SK-N-SH (cell line): Measurements from ENCODE around the gene SYNJ2. TPM values are rescaled to one million over a fixed set of nuclear protein-coding genes. Genes with fewer than 3 reads are reported as not detected.

Experiments
- CTCF ChIA-PET: fragments of 300-600, 350-600 bp; formaldehyde crosslinking; extraction: SDS; loops from one replicate; lab custom pipeline; 2021; lab: Yijun Ruan, JAX
- POLR2A ChIA-PET: fragments of 350-600 bp; sonication (Branson Sonifier 250); formaldehyde crosslinking; extraction: SDS; loops from one replicate; lab custom pipeline; 2020; ENCODE audit warnings: antibody characterized with exemption, inconsistent platforms; lab: Yijun Ruan, JAX
- DNase-seq: peaks from one replicate; pipeline ENCODE4 v3.0.0; 2012
- H2AFZ ChIP-seq: fragments of 200-600 bp; sonication (generic); 2 replicates; pipeline ENCODE4 v1.8.1; 2016; ENCODE audit warnings: antibody characterized with exemption, mild to moderate bottlenecking, low read depth
- H3F3A ChIP-seq: fragments of 200-600 bp; sonication (generic); replicated peaks from 2 replicates; pipeline ENCODE3; 2016; ENCODE audit warnings: antibody characterized with exemption, mild to moderate bottlenecking; ENCODE audit not compliant: insufficient read depth
- H3K27ac ChIP-seq, 2 experiments: fragments of 200-500 bp in 1 of 2; fragments of 200-600 bp in 1 of 2; sonication (Bioruptor generic) in 1 of 2; sonication (generic), shearing (Covaris generic) in 1 of 2; 2 replicates each; pipeline versions ENCODE4 v1.5.1 to v1.6.1; 2014 to 2016; ENCODE audit warnings: low read depth in 2 of 2, inconsistent platforms in 1 of 2, low read length in 1 of 2, mild to moderate bottlenecking in 1 of 2, mixed read lengths in 1 of 2
- H3K27me3 ChIP-seq: fragments of 200-600 bp; sonication (generic), shearing (Covaris generic); 2 replicates; pipeline ENCODE4 v1.6.1; 2016; ENCODE audit warnings: mixed run types; ENCODE audit not compliant: insufficient read depth
- H3K36me3 ChIP-seq, 2 experiments: fragments of 200-500 bp in 1 of 2; fragments of 200-600 bp in 1 of 2; sonication (Bioruptor generic) in 1 of 2; sonication (generic) in 1 of 2; replicated peaks in 1 of 2; 2 replicates each; pipeline versions ENCODE3 to v1.5.1; 2014 to 2016; ENCODE audit warnings: low read length in 1 of 2, mild to moderate bottlenecking in 1 of 2; ENCODE audit not compliant: insufficient read depth in 2 of 2, control insufficient read depth in 1 of 2
- H3K4me1 ChIP-seq, 2 experiments: fragments of 200-500 bp in 1 of 2; fragments of 200-600 bp in 1 of 2; sonication (Bioruptor generic) in 1 of 2; sonication (generic), shearing (Covaris generic) in 1 of 2; 2 replicates each; pipeline versions ENCODE4 v1.5.1 to v1.6.1; 2014 to 2016; ENCODE audit warnings: low read depth in 1 of 2, low read length in 1 of 2, mixed run types in 1 of 2; ENCODE audit not compliant: insufficient read depth in 2 of 2, control insufficient read depth in 1 of 2
- H3K4me2 ChIP-seq: fragments of 200-600 bp; sonication (generic), shearing (Covaris generic); 2 replicates; pipeline ENCODE4 v1.6.1; 2017; ENCODE audit warnings: mixed run types
- H3K4me3 ChIP-seq, 2 experiments: fragments of 200-500 bp in 1 of 2; fragments of 200-600 bp in 1 of 2; sonication (Bioruptor generic) in 1 of 2; sonication (generic), shearing (Covaris generic) in 1 of 2; 2 replicates each; pipeline versions ENCODE4 v1.5.1 to v1.8.1; 2014 to 2016; ENCODE audit warnings: low read depth in 2 of 2, inconsistent platforms in 1 of 2, low read length in 1 of 2, mild to moderate bottlenecking in 1 of 2, mixed read lengths in 1 of 2, moderate library complexity in 1 of 2
- H3K79me2 ChIP-seq: fragments of 200-600 bp; sonication (generic); 2 replicates; pipeline ENCODE4 v1.8.1; 2017; ENCODE audit warnings: mild to moderate bottlenecking; ENCODE audit not compliant: insufficient read depth
- H3K9ac ChIP-seq: fragments of 200-600 bp; sonication (generic); 2 replicates; pipeline ENCODE4 v1.6.1; 2017; ENCODE audit warnings: mixed run types
- H3K9me2 ChIP-seq: fragments of 200-600 bp; sonication (generic); 2 replicates; pipeline ENCODE4 v1.6.1; 2017; ENCODE audit warnings: mixed run types
- H3K9me3 ChIP-seq: fragments of 200-600 bp; sonication (generic); 2 replicates; pipeline ENCODE4 v1.6.1; 2017; ENCODE audit warnings: mixed run types, mild to moderate bottlenecking, moderate library complexity
- H4K20me1 ChIP-seq: fragments of 200-600 bp; sonication (generic); 2 replicates; pipeline ENCODE4 v1.6.1; 2017; ENCODE audit warnings: mild to moderate bottlenecking, mixed run types; ENCODE audit not compliant: insufficient read depth
- ELF1 ChIP-seq: IDR thresholded peaks from 2 replicates; pipeline ENCODE4 v1.4.0; 2012
- EP300 ChIP-seq, 2 experiments: IDR thresholded peaks; 2 replicates each; pipeline versions ENCODE4 v1.4.0 to v1.6.1; 2012; ENCODE audit warnings: borderline replicate concordance in 1 of 2, low read depth in 1 of 2, low read length in 1 of 2
- EZH2phosphoT487 ChIP-seq: fragments of 200-600 bp; sonication (generic); IDR thresholded peaks from 2 replicates; pipeline ENCODE4 v1.6.1; 2017; ENCODE audit warnings: low read depth, mixed run types, mild to moderate bottlenecking, antibody characterized with exemption, moderate library complexity, borderline replicate concordance
- FOSL2 ChIP-seq: IDR thresholded peaks from 2 replicates; pipeline ENCODE4 v1.4.0; 2012; ENCODE audit warnings: low read depth, mild to moderate bottlenecking, moderate library complexity, borderline replicate concordance
- GATA2 ChIP-seq: sonication (generic); formaldehyde crosslinking; IDR thresholded peaks from 2 replicates; pipeline ENCODE4 v1.5.0; 2020; ENCODE audit warnings: mild to moderate bottlenecking, missing genetic modification reagents
- IRF3 ChIP-seq: fragments of 150-350 bp; IDR thresholded peaks from 2 replicates; pipeline ENCODE4 v1.6.1; 2016; ENCODE audit warnings: mild to moderate bottlenecking, low read depth, low read length
- MEF2A ChIP-seq: IDR thresholded peaks from 2 replicates; pipeline ENCODE4 v1.4.0; 2012; ENCODE audit warnings: low read depth, borderline replicate concordance
- NFIC ChIP-seq: IDR thresholded peaks from 2 replicates; pipeline ENCODE4 v1.4.0; 2012; ENCODE audit warnings: borderline replicate concordance
- NRF1 ChIP-seq: IDR thresholded peaks from 2 replicates; pipeline ENCODE4 v1.6.1; 2012; ENCODE audit warnings: low read depth, mild to moderate bottlenecking, low read length
- PBX3 ChIP-seq: IDR thresholded peaks from 2 replicates; pipeline ENCODE4; 2012
- POLR2AphosphoS5 ChIP-seq: IDR thresholded peaks from 2 replicates; pipeline ENCODE4 v1.6.1; 2012; ENCODE audit warnings: low read depth, low read length
- RAD21 ChIP-seq: IDR thresholded peaks from 2 replicates; pipeline ENCODE4 v1.6.1; 2012; ENCODE audit warnings: mild to moderate bottlenecking, low read length
- RCOR1 ChIP-seq: fragments of 150-350 bp; IDR thresholded peaks from 2 replicates; pipeline ENCODE4 v1.6.1; 2017; ENCODE audit warnings: antibody characterized with exemption, low read length
- REST ChIP-seq: IDR thresholded peaks from 2 replicates; pipeline ENCODE4 v1.6.1; 2012; ENCODE audit warnings: mild to moderate bottlenecking, low read depth, low read length, moderate library complexity
- RXRA ChIP-seq: IDR thresholded peaks from 2 replicates; pipeline ENCODE4 v1.4.0; 2012; ENCODE audit warnings: low read depth, mild to moderate bottlenecking, borderline replicate concordance
- SIN3A ChIP-seq: IDR thresholded peaks from 2 replicates; pipeline ENCODE4 v1.6.1; 2012; ENCODE audit warnings: low read depth, mild to moderate bottlenecking, low read length, moderate library complexity, borderline replicate concordance
- TEAD4 ChIP-seq: IDR thresholded peaks from 2 replicates; pipeline ENCODE4 v1.4.0; 2012; ENCODE audit warnings: mild to moderate bottlenecking, borderline replicate concordance; ENCODE audit not compliant: insufficient read depth
- USF1 ChIP-seq: IDR thresholded peaks from 2 replicates; pipeline ENCODE4 v1.4.0; 2012; ENCODE audit warnings: low read depth, borderline replicate concordance
- WGBS: methylation state at CpG from one replicate; pipeline ENCODE4 v1.1.6; 2017; ENCODE audit warnings: low lambda C conversion rate; 5-methylcytosine and 5-hydroxymethylcytosine counted together
- polyA plus RNA-seq, 3 experiments: library from polyadenylated mRNA; depleted of rRNA; stranded (reverse); fragments of >200 nt; gene quantifications; 2 replicates each; pipeline ENCODE4 v1.2.3, GENCODE V29; 2012

Gene SYNJ2
- polyA plus RNA-seq, 1 of the 3 experiments (the other 2 are of a cell fraction): 40.0 TPM

GRCh38 chr6:158059108-158059507 lies 77.4 kb downstream of the SYNJ2 start:
- Histone ChIP-seq H3K9ac (no peak overlapping the region; the same call in 1 of the 2 replicates), H3K4me1 (peaks cover 14 to 39% of the 10 kb centered on the region in 2 experiments; a peak in 3 of 4 replicates), H4K20me1 (no peaks in the 10 kb centered on the region), H3K27me3 (no peaks in the 10 kb centered on the region), H3K4me3 (no peak overlapping the region), H3K9me3 (no peaks in the 10 kb centered on the region), H2AFZ (no peak overlapping the region), H3K79me2 (peaks cover 35% of the 10 kb centered on the region), H3K4me2 (no peak overlapping the region), H3K27ac (peak overlapping the region in 1 of 2 experiments; percentile 99; a peak in 2 of 4 replicates), H3F3A (peaks cover 65% of the 10 kb centered on the region), H3K9me2 (no peaks in the 10 kb centered on the region), H3K36me3 (peaks cover 14 to 61% of the 10 kb centered on the region in 2 experiments)
- no peak for DNase-seq
- CTCF ChIA-PET: interaction anchor here (0.6 to 5.6 kb wide), 4 partner anchors 12 to 302 kb away, joined by 3 to 29 read pairs (median 3); no protein-coding TSS in a partner anchor
- WGBS: 91% methylated on average over 6 of the region's 13 CpGs
- TF ChIP-seq NRF1 (no peak), PBX3 (no peak), EZH2phosphoT487 (no peak), RAD21 (no peak), MEF2A (no peak), IRF3 (no peak)
- POLR2A ChIA-PET: no interaction called here

- no peaks in the 10 kb centered on the region for H3K27me3 ChIP-seq
- H3F3A ChIP-seq: peaks cover 54% of the 10 kb centered on the region
- peaks cover 14 to 39% of the 10 kb centered on the region in 2 experiments; a peak in 3 of 4 replicates for H3K4me1 ChIP-seq
- no peak overlapping the region for H2AFZ ChIP-seq
- peak; percentile 60 for DNase-seq
- no peak overlapping the region for H3K4me3 ChIP-seq
- no peaks in the 10 kb centered on the region for H3K9me2 ChIP-seq
- peak overlapping the region; percentile 77 for H3K9ac ChIP-seq
- peaks cover 27 to 59% of the 10 kb centered on the region in 2 experiments for H3K36me3 ChIP-seq
- ChIA-PET CTCF (interaction anchor here (2.2 to 4.3 kb wide), 3 partner anchors 11 to 304 kb away, joined by 7 to 35 read pairs (median 14); no protein-coding TSS in a partner anchor), POLR2A (no interaction called here)
- peak overlapping the region; percentile 57; the same call in 1 of the 2 replicates for H3K4me2 ChIP-seq
- H4K20me1 ChIP-seq: no peaks in the 10 kb centered on the region
- H3K27ac ChIP-seq: peak overlapping the region; percentile 51 to 99
- no peaks in the 10 kb centered on the region for H3K9me3 ChIP-seq
- 48% methylated on average over 8 of the region's 11 CpGs for WGBS
- peaks cover 36% of the 10 kb centered on the region for H3K79me2 ChIP-seq
- TF ChIP-seq REST (peak; percentile 32; the same call in 1 of the 2 replicates), GATA2 (CRISPR knock-in tag) (no peak), EP300 (IDR thresholded peaks at IDR 0.05; ENCODE audit: borderline replicate concordance in 1 of 2, low read depth in 1 of 2, low read length in 1 of 2) (peak in 1 of 2 experiments; percentile 70; a peak in 1 of 4 replicates), SIN3A (0 out of 2 replicates have a peak, but pooled peaks have one; percentile 23), RCOR1 (no peak), ELF1 (peak; percentile 85), USF1 (no peak), TEAD4 (0 out of 2 replicates have a peak, but pooled peaks have one; percentile 48), POLR2AphosphoS5 (peak; percentile 35; the same call in 1 of the 2 replicates), FOSL2 (peak; percentile 61; the same call in 1 of the 2 replicates), NFIC (peak; percentile 89), RXRA (peak; percentile 90; the same call in 1 of the 2 replicates)
Observed at GRCh38 chr6:158060455-158061360, 79.0 kb downstream of the SYNJ2 start.
